HG03280 (cell line): ENCODE data around the gene ERFL.
"Not testable (repeated sequence)": the region's sequence is repeated elsewhere in the genome, so short reads cannot be mapped to it uniquely, and the experiment has no call there.

Source experiments
- ATAC-seq: cut with Tn5 transposase; IDR thresholded peaks from one replicate; pipeline ENCODE4 v1.9.1; 2021; ENCODE audit warnings: mild to moderate bottlenecking, moderate library complexity; ENCODE audit not compliant: unreplicated experiment

Gene ERFL

DNA sequence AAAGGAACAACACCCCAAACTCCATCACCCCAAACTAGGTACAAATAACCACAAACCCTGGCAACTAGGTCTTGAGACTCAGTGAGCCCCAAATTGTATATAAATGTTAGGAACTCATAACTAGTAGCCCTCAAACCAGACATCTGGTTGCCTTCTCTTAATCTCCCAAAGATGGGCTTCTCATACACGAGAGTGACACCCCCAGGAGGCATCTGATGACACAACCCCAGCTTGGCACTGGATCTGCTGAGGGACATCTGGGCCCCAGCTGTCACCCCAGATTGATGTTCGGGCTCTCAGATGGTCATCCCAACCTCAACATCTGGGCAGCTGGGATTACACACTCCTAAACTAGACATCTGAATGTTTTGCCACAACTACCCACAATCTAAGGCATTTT is 16.1 kb upstream of the ERFL start:
- no peak for ATAC-seq

GRCh38 chr19:41941410-41942202 is 13.4 kb upstream of the ERFL start:
- no peak for ATAC-seq

DNA sequence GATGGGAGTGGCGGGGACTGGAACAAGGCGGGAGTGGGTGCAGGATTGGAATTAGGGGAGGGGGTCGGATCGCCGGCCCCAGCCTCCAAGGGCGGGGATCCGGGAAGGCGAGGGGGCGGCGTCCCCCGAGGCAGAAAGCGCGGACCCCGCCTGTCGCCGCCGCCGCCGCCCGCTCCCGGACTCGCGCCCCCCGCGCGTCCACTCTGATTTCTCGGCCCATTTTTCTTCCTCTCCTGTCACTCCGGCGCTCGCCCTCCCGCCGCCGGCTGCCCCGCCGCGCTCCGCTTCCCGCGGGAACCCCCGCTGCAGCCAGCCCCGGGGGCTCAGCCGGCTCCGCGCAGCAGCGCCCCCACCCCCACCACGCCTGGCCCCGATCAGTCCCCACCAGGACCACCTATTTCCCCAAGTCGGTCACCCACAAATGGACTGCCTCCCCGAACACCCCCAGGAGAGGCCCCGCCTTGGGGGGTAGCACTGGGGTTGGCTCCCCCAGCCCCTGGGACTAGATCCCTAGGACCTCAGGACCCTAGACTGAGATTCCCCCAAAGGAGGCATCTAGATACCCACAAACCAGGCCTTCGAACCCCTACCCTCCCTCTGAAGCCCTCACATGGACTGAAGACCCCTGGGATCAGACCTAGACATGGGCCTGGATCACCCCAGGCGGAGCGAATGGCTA is 12.6 kb upstream of the ERFL start:
- no peak for ATAC-seq

GRCh38 chr19:41939861-41940730 is 11.8 kb upstream of the ERFL start:
- no peak for ATAC-seq

DNA sequence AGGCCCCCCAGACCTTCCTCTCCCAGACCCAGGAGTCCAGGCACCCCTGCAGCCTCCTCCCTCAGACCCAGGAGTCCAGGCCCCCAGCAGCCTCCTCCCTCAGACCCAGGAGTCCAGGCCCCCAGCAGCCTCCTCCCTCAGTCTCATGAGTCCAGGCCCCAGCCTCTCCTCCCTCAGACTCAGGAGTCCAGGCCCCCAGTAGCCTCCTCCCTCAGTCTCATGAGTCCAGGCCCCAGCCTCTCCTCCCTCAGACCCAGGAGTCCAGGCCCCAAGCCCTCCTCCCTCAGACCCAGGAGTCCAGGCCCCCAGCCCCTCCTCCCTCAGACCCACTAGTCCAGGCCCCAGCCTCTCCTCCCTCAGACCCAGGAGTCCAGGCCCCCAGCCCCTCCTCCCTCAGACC is 11.0 kb upstream of the ERFL start:
- not testable (repeated sequence) for ATAC-seq

DNA sequence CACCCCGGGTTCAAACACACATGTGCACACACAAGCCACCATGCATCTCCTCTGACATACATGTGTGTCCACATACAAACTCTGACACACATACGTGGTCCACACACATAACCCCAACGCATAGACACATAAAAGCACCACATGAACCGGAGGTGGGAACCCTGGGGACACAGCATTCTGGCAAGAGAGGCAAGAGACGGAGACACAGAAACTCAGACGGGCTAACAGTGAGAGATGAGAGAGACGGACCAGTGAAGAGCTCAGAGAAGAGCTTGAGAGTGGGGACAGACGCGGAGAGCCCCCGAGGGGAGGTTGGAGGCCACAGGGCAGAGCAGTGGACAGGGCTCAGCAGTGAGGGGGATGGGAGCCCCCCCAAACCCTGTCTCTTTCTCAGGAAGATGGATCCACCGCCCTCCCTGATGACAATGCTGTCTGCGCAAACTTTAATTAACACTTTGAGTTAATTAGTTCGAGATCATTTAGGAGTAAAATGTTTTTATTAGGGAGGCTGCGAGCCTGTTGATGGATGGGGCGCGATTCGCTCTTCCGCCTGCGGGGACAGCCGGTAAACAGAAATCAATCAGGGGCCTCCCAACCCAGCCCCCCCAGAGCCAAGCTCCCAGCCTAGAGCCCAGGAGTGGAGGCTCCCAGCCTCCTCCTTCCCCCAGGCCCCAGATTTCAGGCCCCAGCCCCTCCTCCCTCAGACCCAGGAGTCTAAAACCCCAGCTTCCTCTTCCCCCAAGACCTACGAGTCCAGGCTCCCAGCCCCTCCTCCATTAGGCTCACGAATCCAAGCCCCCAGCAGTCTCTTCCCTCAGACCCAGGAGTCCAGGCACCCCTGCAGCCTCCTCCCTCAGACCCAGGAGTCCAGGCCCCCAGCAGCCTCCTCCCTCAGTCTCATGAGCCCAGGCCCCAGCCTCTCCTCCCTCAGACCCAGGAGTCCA is 9.5 kb upstream of the ERFL start:
- ATAC-seq = no peak

DNA sequence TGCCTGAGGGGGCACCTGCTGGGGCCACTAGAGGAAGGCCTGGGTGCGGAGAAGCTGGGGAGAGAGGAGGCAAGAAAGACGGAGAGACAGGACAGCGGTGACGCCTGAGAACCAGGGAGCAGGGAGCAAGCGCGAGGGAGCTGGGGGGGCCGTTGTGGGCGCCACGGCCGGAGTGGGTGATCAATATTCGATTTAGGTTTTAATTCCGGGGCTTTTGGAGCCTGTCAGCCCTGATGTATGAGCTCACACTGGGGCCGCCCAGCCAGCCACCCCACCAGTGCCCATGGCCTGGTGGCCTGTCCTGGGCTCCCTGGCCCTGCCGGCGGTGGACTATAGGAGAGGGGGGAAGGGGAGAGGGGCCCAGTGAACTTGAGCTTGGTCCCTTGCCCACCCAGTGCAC is 8.7 kb upstream of the ERFL start:
- ATAC-seq = no peak

- no peak for ATAC-seq
These were observed 8.2 kb upstream of the ERFL start for GRCh38 chr19:41936416-41936850.

GRCh38 chr19:41935760-41936415 is 7.6 kb upstream of the ERFL start:
- ATAC-seq = no peak

- no peak for ATAC-seq
These were observed 6.7 kb upstream of the ERFL start for GRCh38 chr19:41934849-41935374.

DNA sequence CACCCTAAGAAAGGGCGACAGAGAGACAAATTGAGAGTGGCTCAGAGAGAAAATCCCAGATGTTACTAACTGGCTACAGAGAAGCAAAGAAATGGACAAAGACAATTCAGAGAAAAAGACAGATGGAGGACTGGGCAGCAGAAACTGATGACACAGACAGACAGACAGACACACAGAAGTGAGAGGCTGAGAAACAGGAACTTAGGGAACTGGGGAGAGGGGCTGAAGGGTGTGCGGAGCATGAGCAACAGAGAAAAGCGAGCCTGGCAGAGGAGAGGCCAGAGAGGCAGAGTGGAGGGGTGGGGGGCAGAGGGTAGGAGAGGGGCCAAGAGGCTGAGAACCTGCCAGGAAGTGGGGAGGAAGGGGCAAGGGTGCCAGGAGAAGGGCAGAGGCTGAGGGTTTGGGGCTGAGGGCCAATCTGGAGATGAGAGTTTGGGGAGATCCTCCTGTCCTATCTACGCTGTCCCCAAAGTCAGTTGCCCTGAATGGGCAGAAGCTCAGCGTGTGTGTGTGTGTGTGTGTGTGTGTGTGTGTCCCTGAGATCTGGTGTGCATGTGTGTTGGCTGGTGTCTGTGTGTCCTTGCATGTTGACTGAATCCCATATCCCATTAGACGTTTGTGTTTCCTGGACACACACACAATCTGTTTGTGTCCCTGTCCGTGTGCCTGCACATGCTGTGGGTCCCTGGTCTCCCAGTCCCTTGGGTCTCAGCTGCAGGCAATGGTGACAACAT is 5.6 kb upstream of the ERFL start:
- ATAC-seq = no peak

DNA sequence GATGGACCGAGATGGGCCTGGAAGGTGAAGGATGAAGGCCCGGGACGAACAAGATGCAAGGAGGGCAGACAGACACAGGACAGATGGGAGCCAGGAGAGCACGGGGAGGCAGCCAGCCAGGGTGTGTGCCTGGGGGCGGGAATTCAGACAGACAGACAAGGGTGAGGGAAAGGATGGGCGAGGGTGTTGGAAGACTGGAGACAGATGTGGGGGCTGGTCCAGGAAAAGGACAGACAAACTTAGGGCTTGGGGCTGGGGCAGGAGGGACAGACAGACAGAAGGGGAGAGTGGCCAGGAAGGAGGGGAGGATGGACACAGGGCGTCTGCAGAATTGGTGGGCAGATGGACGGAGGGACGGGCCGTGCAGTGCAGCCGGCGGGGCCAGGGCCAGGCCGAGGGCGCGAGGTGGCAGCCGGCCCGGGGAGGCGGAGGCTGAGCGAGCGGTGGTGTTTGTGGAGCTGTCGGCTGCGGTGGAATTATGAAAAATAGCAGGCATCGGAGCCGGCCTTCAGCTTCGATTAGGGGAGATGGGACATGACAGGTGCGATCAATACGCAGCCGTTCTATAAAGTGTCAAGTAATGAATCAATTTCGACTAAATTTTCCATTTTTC is 4.6 kb upstream of the ERFL start:
- ATAC-seq = no peak

GRCh38 chr19:41932259-41932719 is 4.0 kb upstream of the ERFL start:
- no peak for ATAC-seq

- ATAC-seq = no peak
These were observed 2.8 kb upstream of the ERFL start for GRCh38 chr19:41930926-41931592.

- ATAC-seq = no peak
These were observed 2.1 kb upstream of the ERFL start for GRCh38 chr19:41930322-41930722.

- ATAC-seq = no peak
These were observed 1.4 kb upstream of the ERFL start for GRCh38 chr19:41929536-41930071.

DNA sequence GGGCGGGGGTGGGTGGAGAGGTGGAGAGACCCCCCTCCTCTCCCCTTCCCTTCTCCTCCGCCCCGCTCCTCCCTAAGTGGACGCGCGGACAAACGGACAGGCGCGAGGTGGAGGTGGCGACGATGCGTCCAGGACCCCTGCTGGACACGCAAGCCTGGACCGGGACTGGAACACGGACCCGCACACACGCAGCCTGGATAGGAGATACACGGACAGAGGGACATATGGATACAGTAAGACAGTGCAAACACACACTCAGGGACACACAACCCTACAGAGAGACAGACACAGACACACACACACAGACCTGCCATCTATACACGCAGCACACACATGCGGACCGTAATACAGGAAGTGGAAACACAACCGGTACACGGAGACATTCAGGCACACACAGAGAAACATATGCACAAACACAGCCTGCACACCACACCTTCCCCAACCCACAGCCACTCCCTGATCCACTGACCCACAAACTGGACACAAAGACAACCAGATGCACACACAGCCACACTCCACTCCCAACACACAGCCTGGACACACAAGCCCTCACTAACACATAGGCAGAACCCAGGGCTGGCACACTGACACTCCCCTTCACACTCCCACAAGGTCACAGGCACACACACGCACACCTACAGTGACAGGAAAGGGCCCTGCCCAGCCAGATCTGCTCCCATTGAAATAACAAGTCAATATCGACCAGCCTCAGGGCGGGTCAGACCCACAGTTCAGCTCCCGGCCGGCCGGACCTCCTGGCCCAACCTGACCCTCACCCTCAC is 696 bp upstream of the ERFL start:
- ATAC-seq = no peak
